ENCODE measurements around the gene DIO3. TPM values are rescaled to one million over a fixed set of nuclear protein-coding genes. Genes with fewer than 3 reads are reported as not detected.

DIO3 gene
- total RNA-seq, 2 donors from 2014 or later = 0.55 TPM; not detected in 1

DNA sequence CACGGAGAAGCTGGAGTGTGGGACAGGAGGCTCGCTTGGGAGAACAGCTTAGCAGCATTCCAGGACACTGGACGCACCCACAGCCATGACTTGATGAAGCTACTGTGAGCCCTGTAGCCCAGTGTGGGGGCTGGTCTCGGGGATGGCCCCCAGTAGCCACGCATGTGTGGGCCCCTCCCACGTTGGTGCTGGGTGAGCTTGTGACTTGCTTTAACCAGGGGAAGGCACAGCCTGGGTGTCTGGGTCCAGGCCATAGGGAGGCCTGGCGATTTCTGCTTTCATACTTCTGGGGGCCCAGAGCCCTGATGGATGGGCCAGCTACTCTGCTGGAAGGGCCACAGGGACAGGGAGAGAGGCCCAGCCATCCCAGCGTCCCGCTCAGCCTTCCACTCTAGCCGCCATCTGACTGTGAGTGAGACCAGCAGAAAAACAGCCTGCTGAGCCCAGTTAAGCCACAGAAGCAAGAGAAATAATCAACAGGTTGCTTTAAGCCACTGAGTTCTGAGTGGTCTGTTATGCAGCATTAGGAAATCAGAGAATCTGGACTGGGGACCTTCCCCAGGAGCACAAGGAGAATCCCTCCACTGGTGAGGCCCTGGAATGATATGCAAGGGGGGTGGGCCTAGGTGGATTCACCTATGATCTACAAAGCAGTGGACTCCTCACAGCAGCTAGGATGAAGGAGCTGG, 16.1 kb downstream of the DIO3 start:
- H3K4me1 ChIP-seq = no peaks in the 10 kb centered on the region
- TF ChIP-seq, protein P1, sequence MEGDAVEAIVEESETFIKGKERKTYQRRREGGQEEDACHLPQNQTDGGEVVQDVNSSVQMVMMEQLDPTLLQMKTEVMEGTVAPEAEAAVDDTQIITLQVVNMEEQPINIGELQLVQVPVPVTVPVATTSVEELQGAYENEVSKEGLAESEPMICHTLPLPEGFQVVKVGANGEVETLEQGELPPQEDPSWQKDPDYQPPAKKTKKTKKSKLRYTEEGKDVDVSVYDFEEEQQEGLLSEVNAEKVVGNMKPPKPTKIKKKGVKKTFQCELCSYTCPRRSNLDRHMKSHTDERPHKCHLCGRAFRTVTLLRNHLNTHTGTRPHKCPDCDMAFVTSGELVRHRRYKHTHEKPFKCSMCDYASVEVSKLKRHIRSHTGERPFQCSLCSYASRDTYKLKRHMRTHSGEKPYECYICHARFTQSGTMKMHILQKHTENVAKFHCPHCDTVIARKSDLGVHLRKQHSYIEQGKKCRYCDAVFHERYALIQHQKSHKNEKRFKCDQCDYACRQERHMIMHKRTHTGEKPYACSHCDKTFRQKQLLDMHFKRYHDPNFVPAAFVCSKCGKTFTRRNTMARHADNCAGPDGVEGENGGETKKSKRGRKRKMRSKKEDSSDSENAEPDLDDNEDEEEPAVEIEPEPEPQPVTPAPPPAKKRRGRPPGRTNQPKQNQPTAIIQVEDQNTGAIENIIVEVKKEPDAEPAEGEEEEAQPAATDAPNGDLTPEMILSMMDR (IDR thresholded peaks at IDR 0.05) = no peak
- no peak for DNase-seq (ENCODE audit: low spot score)
- H3K4me3 ChIP-seq = no peak overlapping the region
- no peaks in the 10 kb centered on the region for H3K9me3 ChIP-seq
- no peaks in the 10 kb centered on the region for H3K36me3 ChIP-seq
- no peaks in the 10 kb centered on the region for H3K27me3 ChIP-seq
- H3K27ac ChIP-seq = no peak overlapping the region

DNA sequence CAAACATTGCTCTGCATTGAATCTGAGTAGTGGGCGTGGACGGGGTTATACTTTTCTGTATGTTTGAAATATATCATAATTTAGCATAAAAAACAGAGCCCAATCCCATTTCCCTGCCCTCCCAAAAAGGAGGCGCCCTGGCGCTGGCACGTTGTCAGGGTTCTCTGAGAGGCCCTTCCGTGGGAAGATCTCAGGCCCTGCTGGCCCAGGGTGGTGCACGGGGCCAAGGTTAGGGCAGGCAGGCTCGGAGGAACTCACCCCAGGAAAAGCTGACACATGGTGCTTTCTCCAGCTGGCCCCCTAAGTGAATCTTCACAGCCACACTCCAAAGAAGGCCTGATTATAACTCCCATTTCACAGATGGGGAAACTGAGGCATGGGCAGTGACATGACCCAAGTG, 17.2 kb downstream of the DIO3 start:
- Histone ChIP-seq H3K4me1 (no peaks in the 10 kb centered on the region), H3K27ac (no peak overlapping the region), H3K27me3 (no peaks in the 10 kb centered on the region), H3K36me3 (no peaks in the 10 kb centered on the region), H3K4me3 (no peak overlapping the region), H3K9me3 (no peaks in the 10 kb centered on the region)
- no peak for DNase-seq (ENCODE audit: low spot score)
- TF ChIP-seq, protein P1 (IDR thresholded peaks at IDR 0.05) = no peak

DNA sequence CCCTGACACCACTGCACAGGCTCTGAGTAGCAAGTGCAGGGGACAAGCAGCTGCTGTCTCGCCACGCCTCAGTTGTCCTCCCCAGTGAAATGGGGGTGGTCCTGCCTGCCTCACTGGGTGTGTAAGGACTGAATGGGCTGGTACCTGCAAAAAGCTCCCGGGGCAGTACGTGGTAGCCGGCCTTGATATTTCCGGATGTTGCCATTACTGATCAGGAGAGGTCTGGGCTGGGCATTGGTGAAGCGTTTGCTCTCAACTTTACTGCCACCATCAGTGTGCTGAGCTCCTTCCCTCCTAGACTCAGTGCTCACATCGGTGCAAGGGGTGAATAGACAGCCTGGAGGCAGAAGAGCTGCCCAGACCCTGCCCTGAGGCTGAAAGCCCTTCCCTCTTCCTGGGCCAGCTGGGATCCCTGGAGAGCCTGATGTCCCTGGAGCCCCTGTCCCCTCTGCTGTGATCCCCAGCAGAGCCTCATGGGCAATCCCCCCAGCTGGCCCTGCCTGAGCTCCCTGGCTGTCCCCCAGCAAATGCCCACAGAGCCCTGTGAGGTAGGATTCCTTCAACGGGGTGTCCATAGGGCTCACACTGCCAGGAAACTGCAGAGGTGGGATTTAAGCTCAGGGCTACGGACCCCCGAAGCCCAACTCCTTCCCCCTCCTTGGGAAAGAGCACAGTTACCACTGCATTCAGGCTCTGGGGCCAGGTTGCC, 18.2 kb downstream of the DIO3 start:
- Histone ChIP-seq H3K4me1 (no peaks in the 10 kb centered on the region), H3K27me3 (no peaks in the 10 kb centered on the region), H3K4me3 (no peak overlapping the region), H3K9me3 (no peaks in the 10 kb centered on the region), H3K27ac (no peak overlapping the region), H3K36me3 (no peaks in the 10 kb centered on the region)
- TF ChIP-seq, protein P1 (IDR thresholded peaks at IDR 0.05) = no peak
- DNase-seq (ENCODE audit: low spot score) = no peak

DNA sequence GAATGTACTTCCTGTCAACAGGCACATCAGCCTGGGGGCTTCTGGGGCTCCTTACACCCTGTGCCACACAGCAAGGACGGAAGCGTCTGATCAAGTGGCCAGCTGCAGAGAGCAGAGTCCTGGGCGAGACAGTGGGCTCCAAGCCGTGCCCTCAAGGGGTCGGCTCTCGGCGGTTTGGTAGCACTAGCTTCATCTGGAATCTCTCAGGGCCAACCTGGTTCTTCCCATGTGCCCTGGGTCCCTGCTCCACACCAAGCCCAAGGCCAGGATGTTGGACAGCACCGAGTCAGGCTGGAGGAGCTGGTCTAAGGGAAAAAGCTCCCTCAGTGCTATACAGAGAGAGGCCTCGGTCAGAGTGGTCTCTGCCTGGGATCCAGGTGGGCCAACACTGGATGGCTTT, 20.5 kb downstream of the DIO3 start:
- TF ChIP-seq, protein P1 (IDR thresholded peaks at IDR 0.05) = no peak
- H3K4me1 ChIP-seq = no peaks in the 10 kb centered on the region
- no peaks in the 10 kb centered on the region for H3K9me3 ChIP-seq
- H3K36me3 ChIP-seq = no peaks in the 10 kb centered on the region
- no peak overlapping the region for H3K27ac ChIP-seq
- no peaks in the 10 kb centered on the region for H3K27me3 ChIP-seq
- no peak for DNase-seq (ENCODE audit: low spot score)
- H3K4me3 ChIP-seq = no peak overlapping the region

DNA sequence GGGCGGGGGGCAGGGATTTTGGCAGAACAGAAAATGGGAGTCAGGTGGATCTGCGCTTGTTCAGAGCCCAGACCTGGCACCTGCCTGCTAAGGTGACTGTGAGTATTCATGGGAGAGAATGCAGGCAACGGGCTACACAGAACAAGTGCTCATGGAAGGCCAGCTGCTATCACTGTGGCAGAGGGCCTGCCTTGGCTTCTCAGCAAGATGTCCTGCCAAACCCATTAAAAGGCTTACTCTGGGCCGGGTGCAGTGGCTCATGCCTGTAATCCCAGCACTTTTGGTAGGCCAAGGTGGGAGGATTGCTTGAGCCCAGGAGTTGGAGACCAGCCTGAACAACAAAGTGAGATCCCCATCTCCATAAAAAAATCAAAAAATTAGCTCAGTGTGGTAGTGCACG, 21.0 kb downstream of the DIO3 start:
- DNase-seq (ENCODE audit: low spot score) = no peak
- no peaks in the 10 kb centered on the region for H3K4me1 ChIP-seq
- no peaks in the 10 kb centered on the region for H3K27me3 ChIP-seq
- TF ChIP-seq, protein P1 (IDR thresholded peaks at IDR 0.05) = no peak
- no peaks in the 10 kb centered on the region for H3K9me3 ChIP-seq
- H3K36me3 ChIP-seq = no peaks in the 10 kb centered on the region
- H3K27ac ChIP-seq = no peak overlapping the region
- no peak overlapping the region for H3K4me3 ChIP-seq
